ENCODE data around the gene SORCS3. TPM values are rescaled to one million over a fixed set of nuclear protein-coding genes. Genes with fewer than 3 reads are reported as not detected.

SORCS3 gene
- total RNA-seq, 4 donors from 2014 or later, result 0.26 to 0.50 (median 0.41) TPM

DNA sequence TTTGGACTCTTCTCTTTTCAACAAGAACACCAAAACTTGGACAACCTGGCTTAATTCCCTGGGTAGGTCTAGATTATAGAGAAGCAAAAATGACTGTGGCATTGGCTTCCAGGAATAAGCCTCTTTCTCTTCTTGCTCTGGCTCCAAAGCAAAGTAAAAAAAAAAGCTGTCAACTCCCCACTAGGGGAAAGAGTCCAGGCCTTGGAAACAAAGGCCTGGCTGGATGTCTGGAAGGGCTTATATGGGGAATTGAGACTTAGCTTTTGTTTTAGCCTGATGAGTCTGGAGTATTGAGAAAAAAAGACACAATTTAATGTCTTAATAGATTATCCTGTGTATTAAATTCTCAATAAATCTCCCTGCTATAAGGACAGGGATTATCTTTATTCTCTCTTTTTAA is 300.6 kb downstream of the SORCS3 start:
- no peaks in the 10 kb centered on the region for H3K36me3 ChIP-seq
- peaks cover 0 to 4% (median 0%) of the 10 kb centered on the region in 4 donors for H3K9me3 ChIP-seq
- H3K27ac ChIP-seq (replicated peaks in 1 of 4), result no peak overlapping the region
- no peak for TF ChIP-seq EP300 (IDR thresholded peaks at IDR 0.05)
- TF ChIP-seq POLR2AphosphoS5 (IDR thresholded peaks at IDR 0.05), result no peak
- TF ChIP-seq, protein P1, sequence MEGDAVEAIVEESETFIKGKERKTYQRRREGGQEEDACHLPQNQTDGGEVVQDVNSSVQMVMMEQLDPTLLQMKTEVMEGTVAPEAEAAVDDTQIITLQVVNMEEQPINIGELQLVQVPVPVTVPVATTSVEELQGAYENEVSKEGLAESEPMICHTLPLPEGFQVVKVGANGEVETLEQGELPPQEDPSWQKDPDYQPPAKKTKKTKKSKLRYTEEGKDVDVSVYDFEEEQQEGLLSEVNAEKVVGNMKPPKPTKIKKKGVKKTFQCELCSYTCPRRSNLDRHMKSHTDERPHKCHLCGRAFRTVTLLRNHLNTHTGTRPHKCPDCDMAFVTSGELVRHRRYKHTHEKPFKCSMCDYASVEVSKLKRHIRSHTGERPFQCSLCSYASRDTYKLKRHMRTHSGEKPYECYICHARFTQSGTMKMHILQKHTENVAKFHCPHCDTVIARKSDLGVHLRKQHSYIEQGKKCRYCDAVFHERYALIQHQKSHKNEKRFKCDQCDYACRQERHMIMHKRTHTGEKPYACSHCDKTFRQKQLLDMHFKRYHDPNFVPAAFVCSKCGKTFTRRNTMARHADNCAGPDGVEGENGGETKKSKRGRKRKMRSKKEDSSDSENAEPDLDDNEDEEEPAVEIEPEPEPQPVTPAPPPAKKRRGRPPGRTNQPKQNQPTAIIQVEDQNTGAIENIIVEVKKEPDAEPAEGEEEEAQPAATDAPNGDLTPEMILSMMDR (IDR thresholded peaks at IDR 0.05), result no peak
- TF ChIP-seq POLR2A (IDR thresholded peaks at IDR 0.05; ENCODE audit: low read depth), result no peak
- no peak for DNase-seq (ENCODE audit: extremely low spot score)
- H3K4me3 ChIP-seq, result no peak overlapping the region
- intact Hi-C loops (cut with DNase I), result no loop called here
- no peaks in the 10 kb centered on the region for H3K27me3 ChIP-seq
- H3K4me1 ChIP-seq, result no peaks in the 10 kb centered on the region

GRCh38 chr10:104947314-104947713 is 306.2 kb downstream of the SORCS3 start:
- intact Hi-C loops (cut with DNase I), result no loop called here
- 91% methylated on average over 9 of the region's 9 CpGs for WGBS
- H3K27ac ChIP-seq (replicated peaks in 1 of 4), result no peak overlapping the region

GRCh38 chr10:104957178-104957841 is 316.2 kb downstream of the SORCS3 start:
- Histone ChIP-seq H3K27ac (replicated peaks in 1 of 4) (no peak overlapping the region), H3K36me3 (no peaks in the 10 kb centered on the region), H3K4me1 (no peaks in the 10 kb centered on the region), H3K4me3 (no peak overlapping the region), H3K9me3 (peaks cover 0 to 4% (median 0%) of the 10 kb centered on the region in 4 donors), H3K27me3 (no peaks in the 10 kb centered on the region)
- intact Hi-C loops (cut with DNase I), result no loop called here
- TF ChIP-seq POLR2A (IDR thresholded peaks at IDR 0.05; ENCODE audit: low read depth) (no peak), POLR2AphosphoS5 (IDR thresholded peaks at IDR 0.05) (no peak), EP300 (IDR thresholded peaks at IDR 0.05) (no peak)
- TF ChIP-seq, protein P1 (IDR thresholded peaks at IDR 0.05), result no peak
- 69% methylated on average over 4 of the region's 4 CpGs for WGBS
- no peak for DNase-seq (ENCODE audit: extremely low spot score)

More at GRCh38 chr10:104947314-104947713, 306.2 kb downstream of the SORCS3 start:
- TF ChIP-seq POLR2AphosphoS5 (IDR thresholded peaks at IDR 0.05) (no peak), POLR2A (IDR thresholded peaks at IDR 0.05; ENCODE audit: low read depth) (no peak), EP300 (IDR thresholded peaks at IDR 0.05) (no peak)
- TF ChIP-seq, protein P1 (IDR thresholded peaks at IDR 0.05), result no peak
- H3K27me3 ChIP-seq, result no peaks in the 10 kb centered on the region
- H3K9me3 ChIP-seq, result peaks cover 0 to 4% (median 0%) of the 10 kb centered on the region in 4 donors
- H3K4me3 ChIP-seq, result no peak overlapping the region
- DNase-seq (ENCODE audit: extremely low spot score), result no peak
- H3K4me1 ChIP-seq, result no peaks in the 10 kb centered on the region
- H3K36me3 ChIP-seq, result no peaks in the 10 kb centered on the region

GRCh38 chr10:104966563-104967297 is 325.6 kb downstream of the SORCS3 start:
- no peaks in the 10 kb centered on the region for H3K9me3 ChIP-seq
- DNase-seq (ENCODE audit: extremely low spot score), result no peak
- H3K27ac ChIP-seq (replicated peaks in 1 of 4), result no peak overlapping the region
- no peaks in the 10 kb centered on the region for H3K27me3 ChIP-seq
- H3K36me3 ChIP-seq, result no peaks in the 10 kb centered on the region
- H3K4me1 ChIP-seq, result no peaks in the 10 kb centered on the region
- intact Hi-C loops (cut with DNase I), result no loop called here
- TF ChIP-seq EP300 (IDR thresholded peaks at IDR 0.05) (no peak), POLR2A (IDR thresholded peaks at IDR 0.05; ENCODE audit: low read depth) (no peak), POLR2AphosphoS5 (IDR thresholded peaks at IDR 0.05) (no peak)
- TF ChIP-seq, protein P1 (IDR thresholded peaks at IDR 0.05), result no peak
- 65% methylated on average over 2 of the region's 2 CpGs for WGBS
- no peak overlapping the region for H3K4me3 ChIP-seq

All from esophagus muscularis mucosa (tissue), 4 donors.